IPS DF 6.9 (cell line): ENCODE measurements around the gene ARHGAP26.

Source experiments
- DNase-seq: peaks from one replicate; pipeline ENCODE4 v3.0.0-alpha.2; 2013; ENCODE audit warnings: low read depth, low spot score
- H3K27ac ChIP-seq: one replicate; pipeline ENCODE4 v1.5.1; 2013; ENCODE audit warnings: low read length, control low read depth
- H3K27me3 ChIP-seq: 2 replicates; pipeline ENCODE4 v1.6.1; 2013; ENCODE audit warnings: mild to moderate bottlenecking, low read length; ENCODE audit not compliant: control insufficient read depth, insufficient read depth
- H3K36me3 ChIP-seq: 2 replicates; pipeline ENCODE4 v1.6.1; 2013; ENCODE audit warnings: low read length; ENCODE audit not compliant: control insufficient read depth, insufficient read depth
- H3K4me1 ChIP-seq: 2 replicates; pipeline ENCODE4 v1.6.1; 2013; ENCODE audit warnings: low read length; ENCODE audit not compliant: control insufficient read depth, insufficient read depth
- H3K4me3 ChIP-seq: 2 replicates; pipeline ENCODE4 v1.5.1; 2013; ENCODE audit warnings: mild to moderate bottlenecking, low read length
- H3K9me3 ChIP-seq: 2 replicates; pipeline ENCODE4 v1.6.1; 2013; ENCODE audit warnings: low read length, inconsistent platforms; ENCODE audit not compliant: control insufficient read depth, insufficient read depth
- WGBS: extraction: QIAGEN DNeasy Blood & Tissue Kit; methylation state at CpG from one replicate; pipeline ENCODE4 v1.1.7; 2013; ENCODE audit warnings: mixed read lengths, missing lambda C conversion rate; ENCODE audit not compliant: insufficient read length, insufficient coverage; 5-methylcytosine and 5-hydroxymethylcytosine counted together

Gene ARHGAP26

GRCh38 chr5:142972064-142972570, 201.9 kb downstream of the ARHGAP26 start:
- no CpG with 5 or more reads among the region's 5 CpGs for WGBS
- DNase-seq: no peak
- no peak overlapping the region for H3K27ac ChIP-seq
- no peaks in the 10 kb centered on the region for H3K36me3 ChIP-seq
- H3K27me3 ChIP-seq: no peaks in the 10 kb centered on the region
- H3K9me3 ChIP-seq: no peaks in the 10 kb centered on the region
- H3K4me3 ChIP-seq: no peak overlapping the region
- H3K4me1 ChIP-seq: no peaks in the 10 kb centered on the region

GRCh38 chr5:142973932-142974331, 203.8 kb downstream of the ARHGAP26 start:
- Histone ChIP-seq H3K9me3 (no peaks in the 10 kb centered on the region), H3K36me3 (no peaks in the 10 kb centered on the region), H3K4me3 (no peak overlapping the region), H3K4me1 (no peaks in the 10 kb centered on the region), H3K27ac (no peak overlapping the region), H3K27me3 (no peaks in the 10 kb centered on the region)
- no peak for DNase-seq
- WGBS: no CpG with 5 or more reads among the region's 3 CpGs

GRCh38 chr5:142974409-142974808, 204.2 kb downstream of the ARHGAP26 start:
- no peak for DNase-seq
- no peaks in the 10 kb centered on the region for H3K36me3 ChIP-seq
- H3K9me3 ChIP-seq: no peaks in the 10 kb centered on the region
- H3K4me1 ChIP-seq: no peaks in the 10 kb centered on the region
- no CpG with 5 or more reads among the region's 4 CpGs for WGBS
- no peak overlapping the region for H3K4me3 ChIP-seq
- no peak overlapping the region for H3K27ac ChIP-seq
- no peaks in the 10 kb centered on the region for H3K27me3 ChIP-seq

GRCh38 chr5:142976861-142977260, 206.7 kb downstream of the ARHGAP26 start:
- Histone ChIP-seq H3K36me3 (no peaks in the 10 kb centered on the region), H3K27ac (no peak overlapping the region), H3K9me3 (no peaks in the 10 kb centered on the region), H3K27me3 (no peaks in the 10 kb centered on the region), H3K4me1 (no peaks in the 10 kb centered on the region), H3K4me3 (no peak overlapping the region)
- WGBS: no CpG with 5 or more reads among the region's 3 CpGs
- no peak for DNase-seq

- H3K27ac ChIP-seq: no peak overlapping the region
- WGBS: no CpG with 5 or more reads among the region's 8 CpGs
- no peaks in the 10 kb centered on the region for H3K9me3 ChIP-seq
- peaks cover 4% of the 10 kb centered on the region; the same call in 1 of the 2 replicates for H3K4me1 ChIP-seq
- no peaks in the 10 kb centered on the region for H3K36me3 ChIP-seq
- no peak for DNase-seq
- H3K27me3 ChIP-seq: no peaks in the 10 kb centered on the region
- H3K4me3 ChIP-seq: no peak overlapping the region
Measured at GRCh38 chr5:142977363-142978051, 207.3 kb downstream of the ARHGAP26 start.

- Histone ChIP-seq H3K27me3 (no peaks in the 10 kb centered on the region), H3K4me3 (no peak overlapping the region), H3K27ac (no peak overlapping the region), H3K9me3 (no peaks in the 10 kb centered on the region), H3K36me3 (no peaks in the 10 kb centered on the region), H3K4me1 (peaks cover 6% of the 10 kb centered on the region; the same call in 1 of the 2 replicates)
- DNase-seq: no peak
- no CpG with 5 or more reads among the region's 2 CpGs for WGBS
Measured at GRCh38 chr5:142978252-142978651, 208.1 kb downstream of the ARHGAP26 start.

- Histone ChIP-seq H3K27me3 (no peaks in the 10 kb centered on the region), H3K4me1 (peaks cover 6% of the 10 kb centered on the region; the same call in 1 of the 2 replicates), H3K4me3 (no peak overlapping the region), H3K9me3 (no peaks in the 10 kb centered on the region), H3K27ac (no peak overlapping the region), H3K36me3 (no peaks in the 10 kb centered on the region)
- WGBS: no CpG with 5 or more reads among the region's 1 CpG
- no peak for DNase-seq
Measured at GRCh38 chr5:142978726-142979125, 208.5 kb downstream of the ARHGAP26 start.

- Histone ChIP-seq H3K4me1 (peaks cover 6% of the 10 kb centered on the region; the same call in 1 of the 2 replicates), H3K27ac (no peak overlapping the region), H3K4me3 (no peak overlapping the region)
Measured at GRCh38 chr5:142979636-142980035, 209.5 kb downstream of the ARHGAP26 start.

GRCh38 chr5:142981475-142981874, 211.3 kb downstream of the ARHGAP26 start:
- no CpG with 5 or more reads among the region's 5 CpGs for WGBS
- Histone ChIP-seq H3K9me3 (no peaks in the 10 kb centered on the region), H3K4me3 (no peak overlapping the region), H3K27me3 (no peaks in the 10 kb centered on the region), H3K36me3 (no peaks in the 10 kb centered on the region), H3K27ac (no peak overlapping the region), H3K4me1 (peaks cover 6% of the 10 kb centered on the region; the same call in 1 of the 2 replicates)
- DNase-seq: no peak

More at GRCh38 chr5:142979636-142980035, 209.5 kb downstream of the ARHGAP26 start:
- no peaks in the 10 kb centered on the region for H3K9me3 ChIP-seq
- no peaks in the 10 kb centered on the region for H3K36me3 ChIP-seq
- WGBS: no CpG with 5 or more reads among the region's 3 CpGs
- DNase-seq: no peak
- H3K27me3 ChIP-seq: no peaks in the 10 kb centered on the region

- H3K4me1 ChIP-seq: peaks cover 6% of the 10 kb centered on the region; the same call in 1 of the 2 replicates
- no peaks in the 10 kb centered on the region for H3K27me3 ChIP-seq
- no peak overlapping the region for H3K27ac ChIP-seq
- no peaks in the 10 kb centered on the region for H3K9me3 ChIP-seq
- H3K36me3 ChIP-seq: no peaks in the 10 kb centered on the region
- no CpG with 5 or more reads among the region's 6 CpGs for WGBS
- H3K4me3 ChIP-seq: no peak overlapping the region
- no peak for DNase-seq
Measured at GRCh38 chr5:142981886-142982820, 212.0 kb downstream of the ARHGAP26 start.
